IPS DF 4.7 (cell line): ENCODE measurements around the gene KCTD7.
"Not testable (repeated sequence)": the region's sequence is repeated elsewhere in the genome, so short reads cannot be mapped to it uniquely, and the experiment has no call there.

Experiments
- DNase-seq: peaks from one replicate; pipeline ENCODE4 v3.0.0-alpha.2; 2013; ENCODE audit warnings: low spot score; ENCODE audit errors: extremely low read depth

The KCTD7 gene

DNA sequence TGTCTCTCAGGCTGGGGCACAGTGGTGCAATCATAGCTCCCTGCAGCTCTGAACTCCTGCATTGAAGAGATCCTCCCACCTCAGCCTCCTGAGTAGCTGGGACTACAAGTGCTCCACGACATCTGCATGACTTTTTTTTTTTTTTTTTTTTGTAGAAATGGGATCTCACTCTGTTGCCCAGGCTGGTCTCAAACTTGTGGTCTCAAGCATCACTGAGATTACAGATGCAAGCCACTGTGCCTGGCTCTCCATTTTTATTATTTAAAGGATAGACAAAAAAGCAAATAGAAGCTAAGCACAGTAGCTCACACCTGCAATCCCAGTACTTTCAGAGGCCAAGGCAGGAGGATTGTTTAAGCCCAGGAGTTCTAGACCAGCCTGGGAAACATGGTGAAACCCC lies 13.0 kb upstream of the KCTD7 start:
- no peak for DNase-seq

DNA sequence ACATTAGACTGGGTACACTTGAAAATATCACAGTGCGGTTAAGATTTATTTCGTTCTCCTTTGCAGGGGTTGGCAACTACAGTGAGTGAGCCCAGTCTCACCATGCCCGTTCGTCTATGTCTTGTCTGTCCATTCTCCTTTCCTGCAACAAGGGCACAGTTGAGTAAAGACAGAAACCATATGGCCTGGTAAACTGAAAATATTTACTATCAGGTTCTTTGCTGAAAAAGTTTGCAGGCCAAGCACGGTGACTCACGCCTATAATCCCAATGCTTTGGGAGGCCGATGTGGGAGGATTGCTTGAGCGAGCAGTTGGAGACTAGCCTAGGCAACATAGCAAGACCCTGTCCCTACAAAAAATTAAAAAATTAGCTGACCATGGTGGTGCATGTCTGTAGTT lies 11.4 kb upstream of the KCTD7 start:
- DNase-seq: no peak

DNA sequence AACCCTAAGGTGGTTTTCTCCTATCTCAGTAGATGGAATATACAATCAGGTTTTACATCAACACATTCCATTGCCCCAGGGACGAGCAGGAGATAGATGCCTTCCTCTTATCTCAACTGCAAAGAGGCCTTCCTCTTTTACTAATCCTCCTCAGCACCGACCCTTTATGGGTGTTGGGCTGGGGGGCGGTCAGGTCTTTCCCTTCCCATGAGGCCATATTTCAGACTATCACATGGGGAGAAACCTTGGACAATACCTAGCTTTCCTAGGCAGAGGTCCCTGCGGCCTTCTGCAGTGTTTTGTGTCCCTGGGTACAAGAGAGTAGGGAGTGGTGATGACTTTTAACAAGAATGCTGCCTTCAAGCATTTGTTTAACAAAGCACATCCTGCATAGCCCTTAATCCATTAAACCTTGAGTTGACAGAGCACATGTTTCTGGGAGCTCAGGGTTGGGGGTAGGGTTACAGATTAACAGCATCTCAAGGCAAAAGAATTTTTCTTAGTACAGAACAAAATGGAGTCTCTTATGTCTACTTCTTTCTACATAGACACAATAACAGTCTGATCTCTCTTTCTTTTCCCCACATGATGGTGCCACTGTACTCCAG lies 9.2 kb upstream of the KCTD7 start:
- DNase-seq: not testable (repeated sequence)

DNA sequence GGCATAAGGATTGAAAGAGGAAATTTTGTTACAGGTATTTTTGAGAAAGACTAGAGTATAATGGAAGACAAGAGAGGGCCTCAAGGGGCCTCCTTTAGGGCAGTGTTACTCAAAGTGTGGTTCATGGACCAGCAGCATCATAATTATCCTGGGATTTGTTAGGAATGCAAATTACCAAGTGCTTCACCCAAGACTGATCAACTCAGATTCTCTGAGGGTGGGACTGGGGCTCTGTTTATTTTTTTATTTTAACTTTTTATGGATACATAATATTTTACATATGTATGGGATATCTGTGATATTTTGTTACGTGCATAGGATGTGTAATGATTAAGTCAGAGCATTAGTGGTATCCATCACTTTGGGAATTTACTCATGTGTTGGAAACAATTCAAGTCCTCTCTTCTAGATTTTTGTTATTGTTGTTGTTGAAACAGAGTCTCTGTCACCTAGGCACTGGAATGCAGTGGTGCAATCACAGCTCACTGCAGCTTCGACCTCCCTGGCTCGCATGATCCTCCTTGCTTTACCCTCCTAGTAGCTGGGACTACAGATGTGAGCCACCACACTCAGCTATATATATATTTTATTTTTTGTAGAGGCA lies 2.2 kb upstream of the KCTD7 start:
- no peak for DNase-seq

DNA sequence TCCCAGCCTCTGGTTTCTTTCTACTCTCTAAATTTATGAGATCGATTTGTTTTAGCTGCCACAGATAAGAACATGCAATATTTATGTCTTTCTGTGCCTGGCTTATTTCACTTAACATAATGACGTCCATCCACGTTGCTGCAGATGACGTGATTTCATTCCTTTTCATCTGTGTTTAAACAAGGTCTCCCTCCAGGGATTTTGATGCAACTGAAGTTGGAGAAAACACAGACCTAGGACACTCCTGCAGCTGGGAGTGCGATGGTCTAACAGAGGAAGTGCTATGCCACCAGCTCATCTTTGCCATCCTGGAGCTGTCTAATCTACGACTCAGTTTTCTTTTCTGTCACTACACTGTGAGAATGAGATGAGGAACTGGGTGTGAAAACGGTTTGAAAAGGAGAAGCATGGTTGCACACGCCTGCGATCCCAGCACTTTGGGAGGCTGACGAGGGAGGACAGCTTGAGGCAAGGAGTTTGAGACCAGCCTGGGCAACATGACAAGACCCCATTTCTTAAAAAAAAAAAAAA lies 1.5 kb upstream of the KCTD7 start:
- no peak for DNase-seq

- DNase-seq: no peak
These were observed 760 bp upstream of the KCTD7 start for GRCh38 chr7:66627881-66628360.

- no peak for DNase-seq
These were observed 761 bp downstream of the KCTD7 start for GRCh38 chr7:66629222-66630062.

DNA sequence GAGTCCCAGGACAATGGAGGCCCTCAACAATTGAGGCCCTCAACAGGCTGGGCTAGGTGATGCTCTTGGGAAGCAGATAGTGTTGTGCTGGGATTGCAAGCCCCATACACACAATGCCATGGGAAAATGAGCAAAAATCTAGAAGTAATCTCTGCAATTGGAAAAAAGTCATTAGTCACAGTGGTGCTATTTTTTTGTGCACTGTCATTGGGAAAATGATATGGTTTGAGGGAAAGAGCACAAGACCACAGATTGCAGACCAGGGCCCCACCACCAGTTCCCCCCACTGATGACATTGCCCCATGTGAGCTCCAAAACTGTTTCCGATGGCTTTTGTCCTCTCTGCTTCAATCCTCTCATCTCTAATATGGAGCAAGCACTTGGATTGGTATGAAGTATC lies 1.9 kb downstream of the KCTD7 start:
- no peak for DNase-seq

GRCh38 chr7:66631471-66631870 lies 2.8 kb downstream of the KCTD7 start:
- DNase-seq: no peak

DNA sequence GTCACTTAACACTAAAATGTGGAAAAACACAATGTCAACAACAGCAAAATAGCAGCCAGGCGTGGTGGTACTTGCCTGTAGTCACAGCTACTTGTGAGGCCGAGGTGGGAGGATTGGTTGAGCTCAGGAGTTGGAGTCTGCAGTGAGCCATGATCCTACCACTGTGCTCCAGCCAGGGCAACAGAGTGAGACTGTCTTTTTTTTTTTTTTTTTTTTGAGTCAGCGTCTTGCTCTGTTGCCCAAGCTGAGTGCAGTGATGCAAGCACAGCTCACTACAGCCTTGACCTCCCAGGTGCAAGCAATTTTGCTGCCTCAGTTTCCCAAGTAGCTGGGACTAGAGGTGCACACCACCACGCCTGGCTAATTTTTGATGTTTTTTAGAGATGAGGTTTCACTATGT lies 6.1 kb downstream of the KCTD7 start:
- DNase-seq: no peak

DNA sequence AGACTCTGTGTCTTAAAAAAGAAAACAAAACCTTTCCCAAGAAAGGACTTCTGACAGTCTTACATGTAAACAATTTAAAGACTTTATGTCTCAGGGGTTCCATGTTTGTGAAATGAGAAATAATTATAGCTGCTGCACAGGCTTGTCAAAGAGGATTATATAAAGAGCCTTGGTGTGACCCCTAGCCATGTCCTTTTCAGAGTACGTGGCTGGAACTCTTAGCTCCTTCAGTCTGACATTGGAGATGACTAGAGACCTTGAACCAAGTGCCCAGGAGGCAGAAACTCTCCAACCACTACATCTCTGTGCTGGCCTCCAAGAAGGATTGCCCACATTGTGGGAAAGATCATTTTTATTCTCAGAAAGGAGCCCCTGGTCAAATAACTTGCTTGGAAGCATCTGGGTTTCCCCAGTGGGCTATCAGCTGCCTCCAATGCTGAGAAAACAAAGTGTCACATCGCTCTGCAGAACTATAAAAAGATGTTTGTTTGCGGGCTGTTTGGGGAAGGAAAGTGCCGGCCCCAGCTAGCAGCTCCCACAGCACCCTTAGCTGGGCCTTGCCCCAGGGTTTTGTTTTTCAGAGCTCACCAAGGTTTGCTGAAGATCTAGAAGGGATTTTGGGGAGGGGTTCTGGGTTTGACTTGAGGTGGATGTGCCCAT lies 6.8 kb downstream of the KCTD7 start:
- not testable (repeated sequence) for DNase-seq

- DNase-seq: not testable (repeated sequence)
These were observed 7.4 kb downstream of the KCTD7 start for GRCh38 chr7:66635982-66636546.

- no peak for DNase-seq
These were observed 9.8 kb downstream of the KCTD7 start for GRCh38 chr7:66638309-66639099.

DNA sequence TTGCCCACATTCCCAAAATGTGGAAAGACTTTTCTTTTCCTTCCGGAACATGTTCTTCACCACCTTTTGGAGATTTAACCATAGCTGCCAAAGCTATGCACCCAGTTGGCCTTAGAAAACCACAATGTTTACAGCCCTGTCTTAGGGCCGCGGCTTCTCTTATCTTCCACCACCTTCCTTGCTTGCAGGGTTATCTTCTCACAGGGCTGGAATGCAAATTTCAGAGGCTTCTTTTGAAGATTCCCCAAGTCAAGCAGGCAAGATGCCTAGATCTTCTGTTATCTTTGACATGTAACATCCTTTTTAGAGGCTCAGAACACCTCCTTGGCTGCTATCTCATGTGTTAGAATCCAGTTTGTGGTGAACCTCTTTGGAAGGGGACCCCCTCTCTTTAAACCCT lies 11.1 kb downstream of the KCTD7 start:
- no peak for DNase-seq

DNA sequence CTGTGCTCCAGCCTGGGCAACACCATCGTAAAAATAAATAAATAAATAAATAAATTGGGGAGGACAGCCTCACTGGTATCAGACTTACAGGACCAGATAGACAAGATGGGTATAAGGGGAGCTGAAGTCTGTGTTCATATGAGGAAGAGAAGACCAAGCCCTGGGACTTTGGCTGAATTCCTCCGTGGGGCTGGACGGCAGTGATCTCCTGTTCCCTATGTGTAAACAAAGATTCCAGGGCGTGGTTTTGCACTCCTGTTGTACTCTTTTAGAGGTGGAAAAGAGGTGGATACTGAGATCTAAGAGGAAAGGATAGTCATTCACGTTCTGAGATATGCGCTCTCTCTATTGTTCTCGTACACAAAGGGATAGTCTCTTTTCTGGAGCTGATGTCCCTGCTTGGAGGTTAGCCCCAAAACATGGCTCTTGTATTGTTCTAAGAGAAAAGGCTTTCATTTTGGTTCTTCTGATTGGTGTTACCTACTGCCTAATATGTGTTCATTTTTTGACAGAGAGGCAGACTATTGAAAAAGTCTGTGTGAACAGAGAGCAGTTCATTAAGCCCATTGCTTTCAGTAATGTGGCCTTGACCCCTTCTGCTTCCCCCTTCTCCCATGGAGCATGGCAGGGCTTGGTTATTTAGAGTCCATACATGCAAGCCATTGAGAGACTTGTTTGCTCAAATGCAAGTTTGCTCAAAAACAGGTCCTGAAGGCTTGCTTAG lies 12.3 kb downstream of the KCTD7 start:
- no peak for DNase-seq

DNA sequence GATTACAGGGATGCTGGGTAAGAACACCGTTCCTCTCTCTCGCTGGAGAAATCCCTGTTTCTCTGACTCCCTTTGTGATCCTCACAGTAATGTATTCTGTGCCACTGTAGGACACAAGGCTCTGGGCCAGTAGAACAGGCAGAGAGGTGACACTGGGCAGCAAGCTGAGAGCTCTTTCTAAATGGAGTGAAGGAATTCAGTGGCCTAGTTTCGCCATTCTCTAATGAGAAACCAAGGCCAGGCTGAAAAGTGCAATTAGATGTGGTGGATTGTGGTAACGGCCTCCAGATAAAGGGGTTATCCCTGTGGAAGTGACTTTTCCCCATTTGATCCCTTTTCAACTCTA lies 12.8 kb downstream of the KCTD7 start:
- no peak for DNase-seq

DNA sequence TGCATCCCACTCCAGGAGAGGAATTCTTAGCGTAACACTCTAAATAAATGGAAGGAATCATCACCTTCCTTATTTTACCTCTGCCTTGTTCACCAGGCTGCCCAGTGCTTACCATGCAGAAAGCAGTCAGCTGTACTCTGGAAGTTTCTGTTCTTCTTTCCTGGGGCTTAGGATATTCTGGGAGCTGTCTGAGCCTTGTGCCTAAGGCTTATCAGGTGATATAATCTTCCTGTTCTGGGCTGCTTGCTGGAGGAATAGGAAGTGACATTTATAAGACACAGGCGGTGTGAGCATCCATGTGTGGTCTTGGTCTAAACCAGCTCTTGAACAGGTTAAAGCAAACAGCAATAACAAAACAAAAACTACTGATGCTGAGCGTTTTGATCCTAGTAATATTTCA lies 13.5 kb downstream of the KCTD7 start:
- no peak for DNase-seq

DNA sequence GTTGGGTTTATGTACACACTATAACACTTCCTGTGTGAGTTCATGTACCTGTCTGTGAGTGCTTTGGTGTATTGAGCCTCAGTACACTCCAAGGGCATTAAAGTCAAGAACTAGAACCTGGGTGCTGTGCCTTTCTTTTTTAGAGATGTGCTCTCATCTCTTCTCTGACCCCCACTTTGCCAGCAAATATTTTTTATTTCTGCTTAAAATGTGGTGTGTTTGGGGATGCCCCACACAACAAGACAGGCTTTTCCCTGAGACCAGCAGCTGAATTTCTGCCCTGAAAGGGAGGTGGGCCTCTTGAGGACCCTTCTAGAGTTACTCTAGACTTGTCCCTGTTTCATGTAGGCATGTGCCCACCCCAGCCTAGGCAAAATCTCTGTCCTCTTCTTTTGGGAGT lies 14.3 kb downstream of the KCTD7 start:
- DNase-seq: no peak

DNA sequence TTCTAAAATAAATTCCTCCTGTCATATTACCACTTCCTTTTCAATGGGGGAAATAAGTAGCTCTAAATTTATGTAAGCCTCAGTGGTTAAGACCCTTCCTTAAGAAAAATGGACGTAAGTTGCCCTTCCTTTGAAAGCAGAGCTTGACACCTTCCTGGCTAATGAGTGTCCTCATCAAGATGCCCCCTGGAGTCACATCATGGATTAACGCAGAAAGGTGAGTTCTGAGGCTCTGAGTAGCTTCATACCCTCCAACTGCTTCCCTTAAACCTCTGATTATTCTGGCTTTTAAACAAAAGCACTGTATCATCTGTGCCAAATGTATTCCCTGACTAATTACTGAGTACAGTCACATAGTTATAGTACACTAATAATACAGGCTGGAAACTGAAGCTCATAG lies 14.7 kb downstream of the KCTD7 start:
- no peak for DNase-seq

- DNase-seq: not testable (repeated sequence)
These were observed 22.3 kb downstream of the KCTD7 start for GRCh38 chr7:66651026-66651425.
